Measurements from ENCODE around the gene ADGRB2. TPM values are rescaled to one million over a fixed set of nuclear protein-coding genes. Genes with fewer than 3 reads are reported as not detected.
A peak's percentile ranks its signal among the peaks of the same experiment; 100 is the strongest.

The ADGRB2 gene
- total RNA-seq, 1 donor from 2014 or later = 0.69 TPM

DNA sequence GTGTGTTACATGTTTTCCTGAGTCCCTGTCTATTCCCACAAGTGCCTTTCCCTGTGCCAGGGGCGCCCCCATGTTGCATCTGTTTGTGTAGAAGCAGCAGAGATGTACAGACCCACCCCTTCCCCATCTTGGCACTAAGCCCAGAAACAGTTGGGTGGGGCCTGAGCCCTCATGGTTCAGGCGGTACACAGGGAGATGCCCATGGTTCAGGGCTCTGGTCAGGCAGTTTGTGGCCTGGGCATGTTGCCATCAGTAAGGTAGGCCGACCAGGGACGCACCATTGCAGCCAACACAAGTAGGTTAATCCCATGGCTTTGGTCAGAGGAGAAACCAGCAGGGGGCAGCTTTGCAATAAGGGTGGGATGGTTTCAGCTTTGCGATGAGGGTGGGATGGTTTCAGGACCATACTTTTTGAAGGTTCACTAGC is 914 bp upstream of the ADGRB2 start:
- no peak for DNase-seq
- Histone ChIP-seq H3K36me3 (no peaks in the 10 kb centered on the region), H3K27ac (no peak overlapping the region), H3K4me1 (peaks cover 21% of the 10 kb centered on the region), H3K27me3 (peaks cover 33% of the 10 kb centered on the region), H3K4me3 (no peak overlapping the region), H3K9me3 (no peaks in the 10 kb centered on the region)
- TF ChIP-seq, protein P1, sequence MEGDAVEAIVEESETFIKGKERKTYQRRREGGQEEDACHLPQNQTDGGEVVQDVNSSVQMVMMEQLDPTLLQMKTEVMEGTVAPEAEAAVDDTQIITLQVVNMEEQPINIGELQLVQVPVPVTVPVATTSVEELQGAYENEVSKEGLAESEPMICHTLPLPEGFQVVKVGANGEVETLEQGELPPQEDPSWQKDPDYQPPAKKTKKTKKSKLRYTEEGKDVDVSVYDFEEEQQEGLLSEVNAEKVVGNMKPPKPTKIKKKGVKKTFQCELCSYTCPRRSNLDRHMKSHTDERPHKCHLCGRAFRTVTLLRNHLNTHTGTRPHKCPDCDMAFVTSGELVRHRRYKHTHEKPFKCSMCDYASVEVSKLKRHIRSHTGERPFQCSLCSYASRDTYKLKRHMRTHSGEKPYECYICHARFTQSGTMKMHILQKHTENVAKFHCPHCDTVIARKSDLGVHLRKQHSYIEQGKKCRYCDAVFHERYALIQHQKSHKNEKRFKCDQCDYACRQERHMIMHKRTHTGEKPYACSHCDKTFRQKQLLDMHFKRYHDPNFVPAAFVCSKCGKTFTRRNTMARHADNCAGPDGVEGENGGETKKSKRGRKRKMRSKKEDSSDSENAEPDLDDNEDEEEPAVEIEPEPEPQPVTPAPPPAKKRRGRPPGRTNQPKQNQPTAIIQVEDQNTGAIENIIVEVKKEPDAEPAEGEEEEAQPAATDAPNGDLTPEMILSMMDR (IDR thresholded peaks at IDR 0.05) = no peak
- ATAC-seq = no peak
- intact Hi-C loops (cut with DNase I) = no loop called here

DNA sequence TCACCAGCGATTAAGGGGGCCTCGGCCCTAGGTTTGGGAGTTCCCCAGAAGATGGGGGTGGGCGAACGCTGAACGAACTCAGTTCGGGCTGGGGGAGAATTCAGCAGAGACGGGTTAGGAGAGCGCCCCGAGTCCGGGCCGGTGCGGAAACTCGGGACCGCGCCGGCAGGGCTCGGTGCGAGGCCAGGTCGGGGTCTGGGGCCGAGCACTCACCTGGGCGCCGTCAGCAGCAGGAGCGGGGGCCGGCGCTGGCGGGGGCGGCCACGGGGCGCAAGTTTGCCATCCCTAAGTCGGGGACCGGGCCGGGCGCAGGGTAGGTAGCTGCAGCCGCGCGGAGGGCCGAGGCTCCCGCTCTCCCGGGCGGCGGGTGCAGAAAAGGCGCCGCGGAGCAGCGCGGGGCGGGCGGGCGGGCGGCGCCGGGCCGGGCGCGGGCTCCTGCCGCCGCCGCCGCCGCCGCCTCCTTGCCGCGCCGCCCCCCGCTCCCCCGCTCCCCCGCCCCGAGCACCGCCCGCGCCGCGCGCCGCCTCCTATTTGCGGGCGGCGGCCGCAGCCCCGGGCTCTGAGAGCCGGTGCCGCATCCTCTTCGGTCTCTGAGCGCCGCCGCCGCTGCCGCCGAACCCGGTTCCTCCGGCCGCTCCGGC is 349 bp downstream of the ADGRB2 start:
- peaks cover 33% of the 10 kb centered on the region for H3K27me3 ChIP-seq
- H3K9me3 ChIP-seq = no peaks in the 10 kb centered on the region
- H3K36me3 ChIP-seq = no peaks in the 10 kb centered on the region
- intact Hi-C loops (cut with DNase I) = no loop called here
- peak overlapping the region; percentile 45 for H3K4me3 ChIP-seq
- DNase-seq (no peak), ATAC-seq (no peak)
- H3K27ac ChIP-seq = no peak overlapping the region
- TF ChIP-seq, protein P1 (IDR thresholded peaks at IDR 0.05) = no peak
- peaks cover 21% of the 10 kb centered on the region for H3K4me1 ChIP-seq

DNA sequence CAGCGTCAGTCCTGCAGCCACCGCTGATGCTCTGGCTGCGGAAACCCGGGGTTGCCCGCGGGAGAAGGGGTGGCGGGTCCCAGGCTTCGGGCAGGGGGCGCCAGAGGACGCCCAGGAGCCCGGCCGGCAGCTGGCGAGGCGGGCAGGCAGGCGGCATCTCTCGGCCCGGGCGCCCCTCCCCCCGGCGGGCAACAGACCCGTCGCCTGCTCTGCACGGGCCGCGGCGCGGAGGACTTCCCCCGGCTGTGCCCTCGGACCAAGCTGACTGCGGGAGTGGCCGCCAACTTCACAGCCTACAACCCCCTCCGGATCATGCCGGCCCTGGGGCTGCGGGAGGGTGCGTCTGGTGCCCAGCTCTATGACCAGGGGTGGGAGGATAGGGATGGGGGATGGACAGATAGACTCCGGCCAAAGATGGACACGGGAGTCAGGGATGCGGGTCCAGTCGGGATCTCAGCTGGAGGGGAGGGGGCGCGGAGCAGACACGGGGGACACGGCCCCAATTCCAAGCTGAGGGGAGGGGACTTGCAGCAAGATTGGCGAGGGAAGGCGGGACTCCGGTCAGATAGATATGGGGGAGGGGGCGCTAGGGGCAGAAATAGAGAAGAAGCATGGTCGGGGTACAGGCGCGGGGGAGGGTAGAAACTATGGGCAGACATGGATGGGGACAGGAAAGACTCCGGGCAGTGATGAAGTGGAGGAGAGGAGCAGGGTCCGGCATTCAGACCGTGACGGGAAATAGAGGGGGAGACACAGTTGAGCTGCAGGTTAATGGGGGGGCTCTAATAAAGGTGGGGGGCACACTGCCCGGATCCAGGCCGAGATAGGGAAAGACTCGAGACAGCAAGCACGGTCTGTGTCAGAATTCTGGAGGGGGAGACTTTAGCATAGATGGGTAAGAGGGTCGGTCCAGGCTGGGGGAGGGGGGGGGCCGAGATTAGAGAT is 1.1 kb downstream of the ADGRB2 start:
- Histone ChIP-seq H3K36me3 (no peaks in the 10 kb centered on the region), H3K4me1 (peaks cover 21% of the 10 kb centered on the region), H3K27ac (no peak overlapping the region), H3K27me3 (peaks cover 29% of the 10 kb centered on the region), H3K4me3 (peak overlapping the region; percentile 45), H3K9me3 (no peaks in the 10 kb centered on the region)
- TF ChIP-seq, protein P1 (IDR thresholded peaks at IDR 0.05) = peak; percentile 54
- peak; percentile 80 for DNase-seq
- peak; percentile 68 for ATAC-seq
- intact Hi-C loops (cut with DNase I) = no loop called here

DNA sequence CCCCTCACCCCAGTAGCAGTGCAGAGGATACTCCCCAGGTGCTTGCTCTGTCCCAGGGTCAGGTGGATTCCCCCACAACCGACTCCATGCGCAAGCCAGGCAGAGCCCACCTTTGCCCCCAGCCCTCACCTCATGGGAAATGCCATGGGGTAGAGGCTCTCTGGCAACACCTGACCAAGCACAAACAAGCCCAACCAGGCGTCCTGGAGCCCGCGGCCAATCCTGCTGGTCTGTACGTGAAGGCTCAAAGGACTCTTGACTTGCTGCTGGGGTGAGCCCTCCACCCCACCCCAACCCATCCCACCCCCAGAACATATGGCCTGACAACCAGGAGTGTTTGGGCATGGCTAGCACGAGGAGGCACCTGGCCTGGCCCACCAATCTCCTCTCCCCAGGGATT is 1.8 kb downstream of the ADGRB2 start:
- H3K36me3 ChIP-seq = no peaks in the 10 kb centered on the region
- no peaks in the 10 kb centered on the region for H3K9me3 ChIP-seq
- ATAC-seq = no peak
- intact Hi-C loops (cut with DNase I) = no loop called here
- peaks cover 21% of the 10 kb centered on the region for H3K4me1 ChIP-seq
- H3K27ac ChIP-seq = no peak overlapping the region
- TF ChIP-seq, protein P1 (IDR thresholded peaks at IDR 0.05) = no peak
- peaks cover 24% of the 10 kb centered on the region for H3K27me3 ChIP-seq
- no peak for DNase-seq
- no peak overlapping the region for H3K4me3 ChIP-seq

DNA sequence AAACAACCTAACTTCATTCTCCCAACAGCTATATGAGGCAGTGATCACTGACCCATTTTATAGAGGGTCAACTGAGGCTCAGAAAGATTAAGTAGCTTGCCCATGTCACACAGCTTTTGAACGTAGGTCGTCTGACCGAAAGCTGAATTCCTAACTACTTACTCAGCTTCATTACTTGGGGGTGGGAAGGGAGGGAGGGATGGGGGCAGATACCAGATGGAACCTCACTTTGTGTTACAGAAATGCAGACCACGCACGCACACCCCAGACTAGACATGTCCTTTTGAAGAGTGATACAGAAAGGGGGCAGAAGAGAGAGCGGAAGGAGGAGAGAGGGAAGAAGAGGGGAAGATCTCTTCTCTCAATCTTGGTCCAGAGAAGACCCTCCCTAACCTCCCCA is 2.3 kb downstream of the ADGRB2 start:
- H3K27ac ChIP-seq = no peak overlapping the region
- peaks cover 24% of the 10 kb centered on the region for H3K27me3 ChIP-seq
- H3K36me3 ChIP-seq = no peaks in the 10 kb centered on the region
- intact Hi-C loops (cut with DNase I) = no loop called here
- no peak for ATAC-seq
- no peak for DNase-seq
- TF ChIP-seq, protein P1 (IDR thresholded peaks at IDR 0.05) = no peak
- H3K4me1 ChIP-seq = peaks cover 21% of the 10 kb centered on the region
- no peak overlapping the region for H3K4me3 ChIP-seq
- no peaks in the 10 kb centered on the region for H3K9me3 ChIP-seq

Data from upper lobe of right lung (tissue), 1 donor.